ENCODE measurements around the gene HS3ST5. TPM values are rescaled to one million over a fixed set of nuclear protein-coding genes. Genes with fewer than 3 reads are reported as not detected.

The HS3ST5 gene, protein sequence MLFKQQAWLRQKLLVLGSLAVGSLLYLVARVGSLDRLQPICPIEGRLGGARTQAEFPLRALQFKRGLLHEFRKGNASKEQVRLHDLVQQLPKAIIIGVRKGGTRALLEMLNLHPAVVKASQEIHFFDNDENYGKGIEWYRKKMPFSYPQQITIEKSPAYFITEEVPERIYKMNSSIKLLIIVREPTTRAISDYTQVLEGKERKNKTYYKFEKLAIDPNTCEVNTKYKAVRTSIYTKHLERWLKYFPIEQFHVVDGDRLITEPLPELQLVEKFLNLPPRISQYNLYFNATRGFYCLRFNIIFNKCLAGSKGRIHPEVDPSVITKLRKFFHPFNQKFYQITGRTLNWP
- not detected for total RNA-seq

DNA sequence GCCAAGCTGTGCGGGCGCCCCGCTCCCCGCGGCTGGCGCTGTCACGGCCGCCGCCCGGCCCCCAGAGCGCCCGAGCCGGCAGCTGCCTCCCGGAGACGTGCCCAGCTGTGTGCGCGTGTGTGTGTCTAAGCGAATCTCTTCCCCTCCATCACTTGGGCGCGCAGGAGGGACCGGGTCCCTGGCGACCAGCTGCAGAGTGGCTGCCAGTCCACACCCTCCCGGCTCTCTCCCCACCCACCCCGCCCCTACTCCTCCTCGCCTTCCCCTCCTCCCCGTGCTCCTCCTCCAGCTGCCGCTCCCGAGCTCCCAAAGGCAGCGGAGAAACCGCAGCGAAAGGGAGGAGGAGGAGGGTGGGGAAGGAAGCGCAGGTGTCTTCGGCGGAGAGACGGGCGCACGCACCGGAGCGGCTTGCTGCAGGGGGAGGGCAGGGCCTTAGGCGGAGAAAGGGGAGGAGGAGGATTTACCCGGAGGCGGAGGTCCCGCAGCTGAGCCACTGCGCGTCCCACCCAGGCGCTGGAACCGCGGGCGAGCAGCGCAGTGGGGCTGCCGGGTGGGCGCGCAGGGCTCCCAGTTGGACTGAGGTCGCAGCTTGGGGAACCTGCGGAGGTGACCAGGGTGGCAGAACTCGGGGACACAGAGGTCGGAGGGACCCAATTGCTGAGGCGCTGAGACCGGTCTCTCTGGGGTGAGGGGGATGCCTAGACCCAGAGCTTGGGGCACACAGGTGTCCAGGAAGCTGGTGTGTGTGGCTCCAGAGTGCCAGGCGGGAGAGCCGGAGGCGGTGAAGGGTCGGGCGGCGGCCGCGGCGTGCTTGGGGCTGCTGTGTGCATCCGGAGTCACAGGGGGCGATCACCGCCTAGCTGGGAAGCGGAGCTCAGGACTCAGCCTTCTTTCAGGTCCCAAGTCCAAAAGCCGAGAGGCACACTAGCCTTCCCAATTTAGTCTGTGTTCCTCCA is at the start of gene HS3ST5:
TSS of gene HS3ST5 (minus strand) at position 198 of the 956 bp plus-strand sequence. CDS start 280,178 bp downstream, outside the sequence.
- Histone ChIP-seq H3K36me3 (no peaks in the 10 kb centered on the region), H3K4me1 (peaks cover 11 to 30% (median 12%) of the 10 kb centered on the region in 3 donors), H3K4me3 (peak within 1 kb of the TSS; percentile 31 to 68 (median 44)), H3K27ac (no peak within 1 kb of the TSS), H3K9me3 (no peaks in the 10 kb centered on the region), H3K27me3 (peaks cover 7 to 65% (median 9%) of the 10 kb centered on the region in 4 donors)
- intact Hi-C loops (cut with DNase I) = no loop called here
- no peak for TF ChIP-seq POLR2A (IDR thresholded peaks at IDR 0.05)
- TF ChIP-seq, protein P1, sequence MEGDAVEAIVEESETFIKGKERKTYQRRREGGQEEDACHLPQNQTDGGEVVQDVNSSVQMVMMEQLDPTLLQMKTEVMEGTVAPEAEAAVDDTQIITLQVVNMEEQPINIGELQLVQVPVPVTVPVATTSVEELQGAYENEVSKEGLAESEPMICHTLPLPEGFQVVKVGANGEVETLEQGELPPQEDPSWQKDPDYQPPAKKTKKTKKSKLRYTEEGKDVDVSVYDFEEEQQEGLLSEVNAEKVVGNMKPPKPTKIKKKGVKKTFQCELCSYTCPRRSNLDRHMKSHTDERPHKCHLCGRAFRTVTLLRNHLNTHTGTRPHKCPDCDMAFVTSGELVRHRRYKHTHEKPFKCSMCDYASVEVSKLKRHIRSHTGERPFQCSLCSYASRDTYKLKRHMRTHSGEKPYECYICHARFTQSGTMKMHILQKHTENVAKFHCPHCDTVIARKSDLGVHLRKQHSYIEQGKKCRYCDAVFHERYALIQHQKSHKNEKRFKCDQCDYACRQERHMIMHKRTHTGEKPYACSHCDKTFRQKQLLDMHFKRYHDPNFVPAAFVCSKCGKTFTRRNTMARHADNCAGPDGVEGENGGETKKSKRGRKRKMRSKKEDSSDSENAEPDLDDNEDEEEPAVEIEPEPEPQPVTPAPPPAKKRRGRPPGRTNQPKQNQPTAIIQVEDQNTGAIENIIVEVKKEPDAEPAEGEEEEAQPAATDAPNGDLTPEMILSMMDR (IDR thresholded peaks at IDR 0.05) = no peak
- no peak for DNase-seq
- 0 to 2% methylated on average over 14 to 44 of the region's 73 CpGs for WGBS, 2 donors

DNA sequence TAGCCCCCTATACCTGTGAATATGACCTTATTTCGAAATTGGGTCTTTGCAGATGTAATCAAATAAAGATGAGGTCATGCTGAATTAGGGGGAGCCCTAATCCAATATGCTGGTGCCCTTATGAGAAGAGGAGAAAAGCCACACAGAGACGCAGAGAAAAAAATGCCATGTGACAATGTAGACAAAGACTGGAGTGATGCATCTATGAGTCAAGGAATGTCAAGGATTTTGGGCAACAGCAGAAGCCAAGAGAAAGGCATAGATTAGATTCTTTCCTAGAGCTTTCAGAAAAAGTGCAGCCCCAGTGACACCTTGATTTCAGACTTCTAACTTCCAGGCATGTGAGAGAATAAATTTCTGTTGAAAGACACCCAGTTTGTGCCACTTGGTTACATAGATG is 47.4 kb upstream of the HS3ST5 start:
- no peak overlapping the region for H3K4me3 ChIP-seq
- intact Hi-C loops (cut with DNase I) = no loop called here
- TF ChIP-seq POLR2A (IDR thresholded peaks at IDR 0.05) = no peak
- TF ChIP-seq, protein P1 (IDR thresholded peaks at IDR 0.05) = no peak
- H3K36me3 ChIP-seq = no peaks in the 10 kb centered on the region
- H3K27me3 ChIP-seq = no peaks in the 10 kb centered on the region
- WGBS, 2 donors = 49 to 71% methylated on average over 2 of the region's 2 CpGs
- DNase-seq = no peak
- no peaks in the 10 kb centered on the region for H3K9me3 ChIP-seq
- no peak overlapping the region for H3K27ac ChIP-seq
- H3K4me1 ChIP-seq = no peaks in the 10 kb centered on the region

DNA sequence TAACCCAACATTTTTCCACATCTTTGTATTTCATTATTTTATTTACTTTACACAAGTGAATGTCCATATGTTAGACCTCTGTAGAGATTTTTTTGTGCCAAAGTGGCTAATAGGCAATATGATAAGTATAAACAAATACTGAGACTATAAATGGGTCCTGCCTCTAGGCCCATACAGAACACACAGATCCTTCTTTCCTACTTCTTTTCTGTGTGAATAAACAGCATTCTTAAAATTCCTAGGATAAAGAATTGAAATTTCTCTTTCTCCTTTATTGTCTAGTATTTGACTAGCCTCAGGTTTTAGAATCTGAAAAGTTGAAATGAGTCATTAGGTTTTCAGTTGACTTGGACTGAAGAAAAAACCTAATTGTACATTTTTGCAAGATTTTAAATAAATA is 46.3 kb upstream of the HS3ST5 start:
- intact Hi-C loops (cut with DNase I) = no loop called here

DNA sequence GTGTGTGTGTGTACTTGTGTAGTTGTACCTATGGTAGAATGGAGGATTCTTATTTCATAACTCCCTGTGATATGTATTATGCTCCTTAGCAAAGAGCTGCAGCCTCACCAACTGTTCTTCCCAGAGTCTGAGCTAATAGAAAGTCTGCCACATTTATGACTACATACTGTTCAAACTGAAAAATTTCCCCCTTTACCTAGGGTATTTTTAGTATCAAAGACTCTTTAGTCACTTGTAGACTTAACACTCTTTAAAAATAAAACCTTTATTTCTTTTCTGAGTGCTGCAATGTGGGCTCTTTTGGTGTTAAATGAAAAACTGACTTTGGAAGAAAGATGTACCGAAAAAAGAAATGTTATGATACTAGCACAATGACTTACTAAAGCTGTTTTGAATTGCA is 39.6 kb upstream of the HS3ST5 start:
- TF ChIP-seq, protein P1 (IDR thresholded peaks at IDR 0.05) = no peak
- TF ChIP-seq POLR2A (IDR thresholded peaks at IDR 0.05) = no peak
- Histone ChIP-seq H3K36me3 (no peaks in the 10 kb centered on the region), H3K4me1 (no peaks in the 10 kb centered on the region), H3K9me3 (no peaks in the 10 kb centered on the region), H3K27ac (no peak overlapping the region), H3K4me3 (no peak overlapping the region), H3K27me3 (no peaks in the 10 kb centered on the region)
- 65 to 68% methylated on average over 1 of the region's 1 CpG for WGBS, 2 donors
- no peak for DNase-seq
- intact Hi-C loops (cut with DNase I) = no loop called here

More for the DNA sequence above, 46.3 kb upstream of the HS3ST5 start:
- DNase-seq = no peak
- Histone ChIP-seq H3K4me3 (no peak overlapping the region), H3K36me3 (no peaks in the 10 kb centered on the region), H3K27me3 (no peaks in the 10 kb centered on the region), H3K9me3 (no peaks in the 10 kb centered on the region), H3K4me1 (no peaks in the 10 kb centered on the region), H3K27ac (no peak overlapping the region)
- TF ChIP-seq, protein P1 (IDR thresholded peaks at IDR 0.05) = no peak
- TF ChIP-seq POLR2A (IDR thresholded peaks at IDR 0.05) = no peak

DNA sequence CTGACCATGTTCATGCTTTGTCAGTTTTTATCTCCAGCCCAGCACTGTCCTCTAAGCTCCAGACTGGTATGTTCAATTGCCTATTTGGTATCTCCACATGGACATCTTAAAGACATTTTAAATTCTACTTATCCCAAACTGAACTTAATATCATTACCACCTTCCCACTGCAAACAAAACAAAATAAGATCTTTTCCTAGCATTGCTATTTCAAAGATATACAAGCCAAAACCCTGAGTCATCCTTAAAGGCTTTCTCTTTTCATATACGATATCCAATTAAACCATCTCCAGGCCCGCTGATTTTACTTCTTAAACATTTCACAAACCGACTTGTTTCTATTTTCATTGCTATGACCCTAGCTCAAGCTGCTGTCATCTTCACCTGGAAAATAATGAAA is 35.1 kb upstream of the HS3ST5 start:
- DNase-seq = no peak
- TF ChIP-seq POLR2A (IDR thresholded peaks at IDR 0.05) = no peak
- TF ChIP-seq, protein P1 (IDR thresholded peaks at IDR 0.05) = no peak
- H3K9me3 ChIP-seq = no peaks in the 10 kb centered on the region
- intact Hi-C loops (cut with DNase I) = no loop called here
- H3K4me3 ChIP-seq = no peak overlapping the region
- no peaks in the 10 kb centered on the region for H3K36me3 ChIP-seq
- no peaks in the 10 kb centered on the region for H3K4me1 ChIP-seq
- H3K27ac ChIP-seq = no peak overlapping the region
- H3K27me3 ChIP-seq = no peaks in the 10 kb centered on the region
- WGBS, 2 donors = 77 to 85% methylated on average over 3 of the region's 3 CpGs

Measured in esophagus squamous epithelium (tissue), 5 donors.